Measurements from ENCODE around the gene HSPA1A.

HSPA1A gene

GRCh38 chr6:31864818-31865204, 49.5 kb downstream of the HSPA1A start:
- DNase-seq (ENCODE audit: low read depth, low spot score): no peak

DNA sequence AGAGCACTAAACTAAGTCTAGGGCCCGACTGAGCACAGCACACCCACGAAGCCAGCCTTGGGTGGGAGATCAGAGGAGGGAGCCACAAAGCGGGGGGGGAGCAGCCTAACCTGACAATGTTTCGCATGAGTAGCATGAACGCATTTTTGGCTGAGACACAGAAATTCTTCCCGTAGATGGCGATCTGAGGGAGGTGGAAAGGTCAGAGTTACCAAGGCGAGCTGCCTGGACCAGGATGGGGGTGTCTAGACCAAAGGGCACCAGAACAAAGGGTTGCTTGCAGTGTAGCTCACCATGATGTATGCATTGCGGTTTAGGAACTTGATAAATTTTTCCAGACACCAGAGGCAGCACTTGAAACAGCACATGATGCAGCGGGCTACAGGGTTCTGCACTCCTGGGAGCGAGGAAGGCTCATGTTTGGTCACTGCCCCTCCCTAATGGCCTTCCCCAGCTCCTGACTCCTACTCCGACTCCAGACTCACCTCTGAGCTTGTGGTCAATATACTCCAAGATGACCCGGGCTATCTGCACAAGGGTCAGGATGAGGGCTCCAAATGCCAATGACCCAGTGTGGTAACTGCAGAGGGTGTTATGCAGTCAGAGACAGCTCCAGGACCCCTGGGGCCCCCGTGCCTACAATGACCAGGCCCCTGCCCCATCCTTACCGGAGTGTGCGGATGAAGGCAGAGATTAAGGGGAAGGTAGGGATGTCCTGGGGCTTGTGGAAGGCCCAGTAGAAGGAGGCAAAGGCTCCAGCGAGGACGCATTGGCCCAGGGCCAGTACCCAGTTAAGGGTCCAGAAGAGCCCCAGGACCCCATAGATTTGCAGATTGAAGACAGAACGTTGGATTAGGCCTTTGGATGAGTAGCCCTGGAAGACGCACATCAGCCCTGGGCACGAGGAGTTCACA, 50.1 kb downstream of the HSPA1A start:
- no peak for DNase-seq (ENCODE audit: low read depth, low spot score)
